HL-60 (cell line): ENCODE data around the gene FMC1.

Experiments used
- CTCF ChIP-seq: IDR thresholded peaks from one replicate; pipeline ENCODE4 v1.5.1; 2011; ENCODE audit warnings: low read length, control low read depth, inconsistent platforms; ENCODE audit not compliant: insufficient read depth
- GABPA ChIP-seq: IDR thresholded peaks from 2 replicates; pipeline ENCODE4 v1.6.1; 2012; ENCODE audit warnings: low read depth
- POLR2AphosphoS5 ChIP-seq: IDR thresholded peaks from 2 replicates; pipeline ENCODE4 v1.6.1; 2012; ENCODE audit warnings: low read depth
- REST ChIP-seq: IDR thresholded peaks from 2 replicates; pipeline ENCODE4 v1.6.1; 2012; ENCODE audit warnings: low read depth; ENCODE audit not compliant: insufficient replicate concordance
- SPI1 ChIP-seq: IDR thresholded peaks from 2 replicates; pipeline ENCODE4 v1.6.1; 2012; ENCODE audit warnings: low read depth, mild to moderate bottlenecking, borderline replicate concordance

GRCh38 chr7:139360210-139360947, 19.2 kb downstream of the FMC1 start:
- TF ChIP-seq CTCF (no peak), SPI1 (no peak), POLR2AphosphoS5 (peak; percentile 10; the same call in 1 of the 2 replicates), REST (peak; percentile 14), GABPA (no peak)
